Measurements from ENCODE around the gene NDC1.

NDC1 gene

DNA sequence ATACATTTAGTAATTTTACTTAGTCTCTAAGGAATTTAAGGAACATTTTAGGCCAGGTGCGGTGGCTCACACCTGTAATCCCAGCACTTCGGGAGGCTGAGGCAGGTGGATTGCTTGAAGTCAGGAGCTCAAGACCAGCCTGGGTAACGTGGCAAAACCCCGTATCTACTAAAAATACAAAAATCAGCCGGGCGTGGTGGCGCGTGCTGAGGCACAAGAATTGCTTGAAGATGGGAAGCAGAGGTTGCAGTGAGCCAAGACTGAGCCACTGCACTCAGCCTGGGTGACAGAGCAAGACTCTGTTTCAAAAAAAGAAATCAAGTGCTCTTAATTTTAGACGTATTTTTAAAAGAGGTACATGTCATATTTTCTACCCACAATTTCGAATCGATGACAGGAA is 3.3 kb downstream of the NDC1 start:
- TF ChIP-seq, protein P1, sequence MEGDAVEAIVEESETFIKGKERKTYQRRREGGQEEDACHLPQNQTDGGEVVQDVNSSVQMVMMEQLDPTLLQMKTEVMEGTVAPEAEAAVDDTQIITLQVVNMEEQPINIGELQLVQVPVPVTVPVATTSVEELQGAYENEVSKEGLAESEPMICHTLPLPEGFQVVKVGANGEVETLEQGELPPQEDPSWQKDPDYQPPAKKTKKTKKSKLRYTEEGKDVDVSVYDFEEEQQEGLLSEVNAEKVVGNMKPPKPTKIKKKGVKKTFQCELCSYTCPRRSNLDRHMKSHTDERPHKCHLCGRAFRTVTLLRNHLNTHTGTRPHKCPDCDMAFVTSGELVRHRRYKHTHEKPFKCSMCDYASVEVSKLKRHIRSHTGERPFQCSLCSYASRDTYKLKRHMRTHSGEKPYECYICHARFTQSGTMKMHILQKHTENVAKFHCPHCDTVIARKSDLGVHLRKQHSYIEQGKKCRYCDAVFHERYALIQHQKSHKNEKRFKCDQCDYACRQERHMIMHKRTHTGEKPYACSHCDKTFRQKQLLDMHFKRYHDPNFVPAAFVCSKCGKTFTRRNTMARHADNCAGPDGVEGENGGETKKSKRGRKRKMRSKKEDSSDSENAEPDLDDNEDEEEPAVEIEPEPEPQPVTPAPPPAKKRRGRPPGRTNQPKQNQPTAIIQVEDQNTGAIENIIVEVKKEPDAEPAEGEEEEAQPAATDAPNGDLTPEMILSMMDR (IDR thresholded peaks at IDR 0.05) = no peak

DNA sequence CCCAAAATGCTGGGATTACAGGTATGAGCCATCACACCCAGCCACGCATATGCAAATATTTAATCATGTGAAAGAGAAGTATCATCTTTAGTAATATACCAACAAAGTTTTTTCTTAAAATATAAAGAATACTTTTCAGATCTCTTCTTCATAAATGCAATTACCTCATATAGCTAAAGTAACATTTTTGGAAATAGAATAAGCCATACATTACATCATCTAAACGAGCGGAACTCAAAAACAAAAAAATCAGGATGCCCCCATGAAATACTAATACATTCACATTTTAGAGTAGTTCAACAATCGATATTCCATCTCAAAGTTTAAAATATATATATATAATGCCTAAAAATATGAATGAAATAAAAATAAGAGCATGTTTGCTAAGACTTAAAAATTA is 4.7 kb downstream of the NDC1 start:
- TF ChIP-seq, protein P1 (IDR thresholded peaks at IDR 0.05) = no peak

DNA sequence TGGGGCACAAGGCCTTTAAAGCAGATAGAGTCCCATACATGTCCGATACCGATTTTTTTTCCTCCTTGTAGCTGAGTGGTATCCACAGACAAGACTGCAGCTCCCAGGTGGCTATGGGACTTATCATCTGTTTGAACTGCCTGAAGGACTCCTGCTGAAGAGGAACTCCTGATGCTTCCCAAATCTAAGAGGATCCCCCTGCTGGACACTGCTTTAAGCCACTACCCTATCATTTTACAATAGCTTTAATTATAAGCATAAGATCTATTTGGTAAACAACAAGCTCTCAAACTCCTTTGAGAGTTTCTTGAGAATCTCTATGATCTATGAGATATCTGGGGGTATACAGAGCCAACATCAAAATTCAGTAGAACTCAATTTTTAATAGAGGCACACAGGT is 11.7 kb downstream of the NDC1 start:
- TF ChIP-seq, protein P1 (IDR thresholded peaks at IDR 0.05) = no peak

DNA sequence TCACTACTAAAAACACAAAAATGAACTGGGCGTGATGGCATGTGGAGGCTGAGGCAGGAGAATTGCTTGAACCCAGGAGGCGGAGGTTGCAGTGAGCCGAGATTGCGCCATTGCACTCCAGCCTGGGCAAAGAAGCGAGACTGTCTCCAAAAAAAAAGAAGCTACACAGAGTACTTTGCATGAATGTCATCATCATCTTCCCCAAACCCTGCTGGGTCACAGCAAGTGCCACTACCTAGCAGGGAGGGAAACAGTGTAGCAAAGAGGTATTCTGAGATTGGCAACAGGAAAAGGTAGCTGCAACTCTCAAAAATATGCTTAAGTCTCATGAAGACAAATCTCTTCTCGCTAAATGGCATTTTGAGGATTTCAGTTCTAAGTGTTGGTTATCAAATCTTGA is 12.8 kb downstream of the NDC1 start:
- TF ChIP-seq, protein P1 (IDR thresholded peaks at IDR 0.05) = no peak

DNA sequence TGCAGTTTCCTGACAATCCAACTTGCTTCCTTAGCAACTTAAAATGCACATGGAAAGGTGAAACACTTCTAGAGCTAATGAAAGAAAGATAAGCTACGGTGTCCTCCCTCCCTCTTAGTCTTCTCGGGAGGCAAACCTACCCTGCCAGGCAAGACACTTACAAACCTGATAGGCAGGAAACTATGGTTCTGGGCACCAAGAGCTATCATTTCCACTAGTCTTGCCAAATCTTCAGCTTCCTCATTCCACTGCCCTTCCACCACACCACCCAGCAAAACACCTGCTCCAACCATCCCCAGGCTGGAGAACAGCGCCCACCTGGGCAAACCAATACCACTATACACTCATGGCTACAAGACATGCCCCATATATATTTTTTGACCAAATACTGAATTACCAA is 15.2 kb downstream of the NDC1 start:
- TF ChIP-seq, protein P1 (IDR thresholded peaks at IDR 0.05) = no peak

DNA sequence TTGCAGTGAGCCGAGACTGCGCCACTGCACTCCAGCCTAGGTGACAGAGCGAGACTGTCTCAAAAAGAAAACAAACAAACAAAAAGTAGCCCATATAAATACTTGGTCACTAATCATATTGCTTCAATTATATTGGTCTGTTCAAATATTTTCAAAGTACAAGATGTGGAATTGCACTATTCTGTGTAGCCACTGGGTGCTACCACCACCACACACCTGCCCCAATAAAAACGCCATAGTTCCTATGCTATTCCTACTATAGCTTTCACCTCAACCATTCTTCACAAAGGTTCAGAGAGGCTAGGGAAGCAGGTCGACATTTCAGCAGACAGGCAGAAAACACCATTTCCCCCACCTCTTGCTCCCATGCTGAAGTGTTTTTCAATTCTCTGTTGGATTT is 16.7 kb downstream of the NDC1 start:
- TF ChIP-seq, protein P1 (IDR thresholded peaks at IDR 0.05) = no peak

DNA sequence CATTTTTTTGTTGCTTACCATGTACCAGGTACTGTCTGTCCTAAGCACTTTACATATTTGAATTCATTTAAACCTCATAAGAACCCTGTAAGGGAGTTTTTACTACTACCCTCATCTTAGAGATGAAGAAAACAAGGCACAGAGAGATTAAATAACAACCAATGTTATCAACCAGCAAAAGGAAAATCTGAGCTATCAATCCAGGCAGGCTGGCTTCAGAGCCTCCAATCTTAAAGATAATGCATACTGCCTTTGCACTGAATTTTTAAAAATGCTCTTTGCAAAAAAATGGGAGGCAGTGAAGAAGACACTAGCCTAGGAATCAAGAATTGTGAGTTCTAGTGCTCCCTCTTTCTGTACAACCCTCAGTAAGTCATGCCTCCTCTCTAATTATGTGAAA is 18.7 kb downstream of the NDC1 start:
- TF ChIP-seq, protein P1 (IDR thresholded peaks at IDR 0.05) = no peak

DNA sequence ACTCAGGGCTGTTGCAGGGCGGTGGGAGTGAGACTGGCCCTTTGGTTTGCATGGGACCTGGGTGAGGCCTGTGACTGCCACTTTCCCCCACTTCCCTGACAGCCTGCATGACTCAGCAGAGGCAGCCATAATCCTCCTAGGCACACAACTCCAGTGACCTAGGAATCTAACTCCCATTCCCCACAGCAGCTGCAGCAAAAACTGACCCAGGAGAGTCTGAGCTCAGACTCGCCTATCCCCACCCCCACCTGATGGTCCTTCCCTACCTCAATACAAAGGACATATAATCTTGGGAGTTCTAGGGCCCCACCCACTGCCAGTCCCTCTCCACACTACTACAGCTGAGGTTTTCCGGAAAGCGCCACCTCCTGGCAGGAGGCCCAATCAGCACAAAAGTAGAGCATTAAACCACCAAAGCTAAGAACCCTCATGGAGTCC is 26.7 kb downstream of the NDC1 start:
- TF ChIP-seq, protein P1 (IDR thresholded peaks at IDR 0.05) = peak; percentile 27; the same call in 1 of the 2 replicates
